Measurements from ENCODE around the gene RGS21. TPM values are rescaled to one million over a fixed set of nuclear protein-coding genes. Genes with fewer than 3 reads are reported as not detected.

The RGS21 gene
- total RNA-seq, 1 experiment from 2014 or later: not detected

- CTCF ChIA-PET: no interaction called here
- DNase-seq: no peak
- Mint-ChIP-seq H3K27ac (ENCODE audit: unreplicated experiment) (no peak overlapping the region), H3K36me3 (ENCODE audit: insufficient read depth, unreplicated experiment) (no peaks in the 10 kb centered on the region), H3K4me3 (ENCODE audit: low read depth, unreplicated experiment) (no peak overlapping the region), H3K4me1 (ENCODE audit: low read depth, unreplicated experiment) (no peaks in the 10 kb centered on the region), H3K9me3 (ENCODE audit: low read depth, unreplicated experiment) (no peaks in the 10 kb centered on the region), H3K27me3 (ENCODE audit: unreplicated experiment) (no peaks in the 10 kb centered on the region)
- TF ChIP-seq CTCF (IDR thresholded peaks at IDR 0.05; ENCODE audit: unreplicated experiment): no peak
- no TSS peak for BruUV-seq (replicated peaks)
- intact Hi-C loops (cut with micrococcal nuclease; ENCODE audit: unreplicated experiment): no loop called here
Measured at GRCh38 chr1:192376374-192376773, 59.6 kb downstream of the RGS21 start.

- no peaks in the 10 kb centered on the region for H3K36me3 Mint-ChIP-seq (ENCODE audit: insufficient read depth, unreplicated experiment)
- H3K27ac Mint-ChIP-seq (ENCODE audit: unreplicated experiment): no peak overlapping the region
- no peaks in the 10 kb centered on the region for H3K4me1 Mint-ChIP-seq (ENCODE audit: low read depth, unreplicated experiment)
- TF ChIP-seq CTCF (IDR thresholded peaks at IDR 0.05; ENCODE audit: unreplicated experiment): no peak
- H3K4me3 Mint-ChIP-seq (ENCODE audit: low read depth, unreplicated experiment): no peak overlapping the region
- intact Hi-C loops (cut with micrococcal nuclease; ENCODE audit: unreplicated experiment): no loop called here
- no peak for DNase-seq
- CTCF ChIA-PET: no interaction called here
- no peaks in the 10 kb centered on the region for H3K27me3 Mint-ChIP-seq (ENCODE audit: unreplicated experiment)
- no TSS peak for BruUV-seq (replicated peaks)
- no peaks in the 10 kb centered on the region for H3K9me3 Mint-ChIP-seq (ENCODE audit: low read depth, unreplicated experiment)
Measured at GRCh38 chr1:192378276-192378675, 61.5 kb downstream of the RGS21 start.

- CTCF ChIA-PET: no interaction called here
- Mint-ChIP-seq H3K9me3 (ENCODE audit: low read depth, unreplicated experiment) (no peaks in the 10 kb centered on the region), H3K36me3 (ENCODE audit: insufficient read depth, unreplicated experiment) (no peaks in the 10 kb centered on the region), H3K27me3 (ENCODE audit: unreplicated experiment) (no peaks in the 10 kb centered on the region), H3K27ac (ENCODE audit: unreplicated experiment) (no peak overlapping the region), H3K4me3 (ENCODE audit: low read depth, unreplicated experiment) (no peak overlapping the region), H3K4me1 (ENCODE audit: low read depth, unreplicated experiment) (no peaks in the 10 kb centered on the region)
- no peak for DNase-seq
- intact Hi-C loops (cut with micrococcal nuclease; ENCODE audit: unreplicated experiment): no loop called here
- no peak for TF ChIP-seq CTCF (IDR thresholded peaks at IDR 0.05; ENCODE audit: unreplicated experiment)
- no TSS peak for BruUV-seq (replicated peaks)
Measured at GRCh38 chr1:192378878-192379277, 62.1 kb downstream of the RGS21 start.

- peaks cover under 1% of the 10 kb centered on the region for H3K9me3 Mint-ChIP-seq (ENCODE audit: low read depth, unreplicated experiment)
- DNase-seq: no peak
- H3K27me3 Mint-ChIP-seq (ENCODE audit: unreplicated experiment): no peaks in the 10 kb centered on the region
- no TSS peak for BruUV-seq (replicated peaks)
- H3K36me3 Mint-ChIP-seq (ENCODE audit: insufficient read depth, unreplicated experiment): no peaks in the 10 kb centered on the region
- H3K27ac Mint-ChIP-seq (ENCODE audit: unreplicated experiment): no peak overlapping the region
- TF ChIP-seq CTCF (IDR thresholded peaks at IDR 0.05; ENCODE audit: unreplicated experiment): no peak
- H3K4me3 Mint-ChIP-seq (ENCODE audit: low read depth, unreplicated experiment): no peak overlapping the region
- no peaks in the 10 kb centered on the region for H3K4me1 Mint-ChIP-seq (ENCODE audit: low read depth, unreplicated experiment)
- intact Hi-C loops (cut with micrococcal nuclease; ENCODE audit: unreplicated experiment): no loop called here
- CTCF ChIA-PET: no interaction called here
Measured at GRCh38 chr1:192379554-192379953, 62.8 kb downstream of the RGS21 start.

- Mint-ChIP-seq H3K9me3 (ENCODE audit: low read depth, unreplicated experiment) (peaks cover 5% of the 10 kb centered on the region), H3K36me3 (ENCODE audit: insufficient read depth, unreplicated experiment) (no peaks in the 10 kb centered on the region), H3K27me3 (ENCODE audit: unreplicated experiment) (no peaks in the 10 kb centered on the region), H3K4me3 (ENCODE audit: low read depth, unreplicated experiment) (no peak overlapping the region), H3K27ac (ENCODE audit: unreplicated experiment) (no peak overlapping the region), H3K4me1 (ENCODE audit: low read depth, unreplicated experiment) (no peaks in the 10 kb centered on the region)
- intact Hi-C loops (cut with micrococcal nuclease; ENCODE audit: unreplicated experiment): no loop called here
- CTCF ChIA-PET: no interaction called here
- no TSS peak for BruUV-seq (replicated peaks)
- no peak for TF ChIP-seq CTCF (IDR thresholded peaks at IDR 0.05; ENCODE audit: unreplicated experiment)
- no peak for DNase-seq
Measured at GRCh38 chr1:192382758-192383157, 66.0 kb downstream of the RGS21 start.
